Measurements from ENCODE around the gene FAIM2. TPM values are rescaled to one million over a fixed set of nuclear protein-coding genes. Genes with fewer than 3 reads are reported as not detected.

FAIM2 gene
- total and polyA plus RNA-seq, 2 experiments from 2014 or later: 0.61 to 2.0 TPM

DNA sequence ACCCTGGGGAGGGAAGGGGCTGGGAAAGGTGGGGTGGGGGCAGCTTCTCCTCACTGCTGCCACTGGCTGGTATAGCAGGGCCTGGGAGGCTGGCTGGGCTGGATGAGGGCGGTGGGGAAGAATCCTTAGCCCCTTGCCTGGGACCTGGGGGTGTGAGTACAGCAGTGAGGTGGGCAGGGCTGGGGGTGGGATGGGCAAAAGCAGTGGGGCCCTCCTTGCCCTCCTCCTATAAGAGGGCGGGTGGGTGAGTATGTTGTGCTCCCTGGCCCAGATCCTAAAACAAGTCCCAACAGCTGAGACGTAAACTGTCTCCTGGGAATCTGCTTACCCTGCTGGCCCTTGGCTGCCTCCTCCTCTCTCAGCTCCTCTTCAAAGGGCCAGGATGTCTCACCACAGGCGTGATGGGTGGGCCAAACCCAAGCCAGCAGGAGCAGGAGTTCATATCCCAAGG is 77.7 kb downstream of the FAIM2 start:
- Mint-ChIP-seq H3K36me3 (ENCODE audit: low read depth) (peaks cover 7% of the 10 kb centered on the region), H3K27ac (no peak overlapping the region), H3K9me3 (no peaks in the 10 kb centered on the region), H3K4me1 (peaks cover 53% of the 10 kb centered on the region), H3K4me3 (peak overlapping the region; percentile 99; the same call in 2 of the 3 replicates), H3K27me3 (ENCODE audit: insufficient read depth, low read depth, poor library complexity) (peaks cover 15% of the 10 kb centered on the region)
- Histone ChIP-seq H3K9me2 (ENCODE audit: insufficient read depth) (no peaks in the 10 kb centered on the region), H3K27me3 (ENCODE audit: insufficient read depth) (no peaks in the 10 kb centered on the region), H3K27ac (ENCODE audit: low read depth) (no peak overlapping the region), H3K36me3 (ENCODE audit: insufficient read depth) (no peaks in the 10 kb centered on the region), H3F3A (replicated peaks; ENCODE audit: low read depth) (0 out of 2 replicates have a peak, but pooled peaks cover 6% of the 10 kb centered on the region), H3K4me1 (ENCODE audit: insufficient read depth) (peaks cover 39% of the 10 kb centered on the region), H3K4me3 (no peak overlapping the region; the same call in 1 of the 2 replicates), H3K4me2 (peak overlapping the region; percentile 41; the same call in 1 of the 2 replicates), H2AFZ (no peak overlapping the region), H4K20me1 (replicated peaks; ENCODE audit: insufficient read depth) (peaks cover 12% of the 10 kb centered on the region), H3K79me2 (replicated peaks; ENCODE audit: insufficient read depth) (peaks cover 66% of the 10 kb centered on the region)
- DNase-seq (ENCODE audit: low spot score) (no peak), ATAC-seq (no peak)
- TF ChIP-seq EZH2 (IDR thresholded peaks at IDR 0.05; ENCODE audit: low read depth, unreplicated experiment): no peak
- TF ChIP-seq, protein P1, sequence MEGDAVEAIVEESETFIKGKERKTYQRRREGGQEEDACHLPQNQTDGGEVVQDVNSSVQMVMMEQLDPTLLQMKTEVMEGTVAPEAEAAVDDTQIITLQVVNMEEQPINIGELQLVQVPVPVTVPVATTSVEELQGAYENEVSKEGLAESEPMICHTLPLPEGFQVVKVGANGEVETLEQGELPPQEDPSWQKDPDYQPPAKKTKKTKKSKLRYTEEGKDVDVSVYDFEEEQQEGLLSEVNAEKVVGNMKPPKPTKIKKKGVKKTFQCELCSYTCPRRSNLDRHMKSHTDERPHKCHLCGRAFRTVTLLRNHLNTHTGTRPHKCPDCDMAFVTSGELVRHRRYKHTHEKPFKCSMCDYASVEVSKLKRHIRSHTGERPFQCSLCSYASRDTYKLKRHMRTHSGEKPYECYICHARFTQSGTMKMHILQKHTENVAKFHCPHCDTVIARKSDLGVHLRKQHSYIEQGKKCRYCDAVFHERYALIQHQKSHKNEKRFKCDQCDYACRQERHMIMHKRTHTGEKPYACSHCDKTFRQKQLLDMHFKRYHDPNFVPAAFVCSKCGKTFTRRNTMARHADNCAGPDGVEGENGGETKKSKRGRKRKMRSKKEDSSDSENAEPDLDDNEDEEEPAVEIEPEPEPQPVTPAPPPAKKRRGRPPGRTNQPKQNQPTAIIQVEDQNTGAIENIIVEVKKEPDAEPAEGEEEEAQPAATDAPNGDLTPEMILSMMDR (conservative IDR thresholded peaks at IDR 0.05; ENCODE audit: low read depth in 2 of 2): no peak
- no peak for TF ChIP-seq JUNB (IDR thresholded peaks at IDR 0.05; ENCODE audit: unreplicated experiment)
- TF ChIP-seq POLR2AphosphoS5 (IDR thresholded peaks at IDR 0.05; ENCODE audit: low read depth): no peak
- TF ChIP-seq, protein P2, sequence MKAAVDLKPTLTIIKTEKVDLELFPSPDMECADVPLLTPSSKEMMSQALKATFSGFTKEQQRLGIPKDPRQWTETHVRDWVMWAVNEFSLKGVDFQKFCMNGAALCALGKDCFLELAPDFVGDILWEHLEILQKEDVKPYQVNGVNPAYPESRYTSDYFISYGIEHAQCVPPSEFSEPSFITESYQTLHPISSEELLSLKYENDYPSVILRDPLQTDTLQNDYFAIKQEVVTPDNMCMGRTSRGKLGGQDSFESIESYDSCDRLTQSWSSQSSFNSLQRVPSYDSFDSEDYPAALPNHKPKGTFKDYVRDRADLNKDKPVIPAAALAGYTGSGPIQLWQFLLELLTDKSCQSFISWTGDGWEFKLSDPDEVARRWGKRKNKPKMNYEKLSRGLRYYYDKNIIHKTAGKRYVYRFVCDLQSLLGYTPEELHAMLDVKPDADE (IDR thresholded peaks at IDR 0.05): no peak
- no peak for TF ChIP-seq ZNF114 (CRISPR knock-in tag; IDR thresholded peaks at IDR 0.05)
- no peak for TF ChIP-seq STAT1 (IDR thresholded peaks at IDR 0.05; ENCODE audit: unreplicated experiment)
- TF ChIP-seq CREB1 (CRISPR knock-in tag; IDR thresholded peaks at IDR 0.05; ENCODE audit: low read depth): no peak
- no peak for TF ChIP-seq NANOG (IDR thresholded peaks at IDR 0.05; ENCODE audit: borderline replicate concordance)
- TF ChIP-seq EZH2phosphoT487 (IDR thresholded peaks at IDR 0.05; ENCODE audit: unreplicated experiment): no peak
- TF ChIP-seq, protein P3, sequence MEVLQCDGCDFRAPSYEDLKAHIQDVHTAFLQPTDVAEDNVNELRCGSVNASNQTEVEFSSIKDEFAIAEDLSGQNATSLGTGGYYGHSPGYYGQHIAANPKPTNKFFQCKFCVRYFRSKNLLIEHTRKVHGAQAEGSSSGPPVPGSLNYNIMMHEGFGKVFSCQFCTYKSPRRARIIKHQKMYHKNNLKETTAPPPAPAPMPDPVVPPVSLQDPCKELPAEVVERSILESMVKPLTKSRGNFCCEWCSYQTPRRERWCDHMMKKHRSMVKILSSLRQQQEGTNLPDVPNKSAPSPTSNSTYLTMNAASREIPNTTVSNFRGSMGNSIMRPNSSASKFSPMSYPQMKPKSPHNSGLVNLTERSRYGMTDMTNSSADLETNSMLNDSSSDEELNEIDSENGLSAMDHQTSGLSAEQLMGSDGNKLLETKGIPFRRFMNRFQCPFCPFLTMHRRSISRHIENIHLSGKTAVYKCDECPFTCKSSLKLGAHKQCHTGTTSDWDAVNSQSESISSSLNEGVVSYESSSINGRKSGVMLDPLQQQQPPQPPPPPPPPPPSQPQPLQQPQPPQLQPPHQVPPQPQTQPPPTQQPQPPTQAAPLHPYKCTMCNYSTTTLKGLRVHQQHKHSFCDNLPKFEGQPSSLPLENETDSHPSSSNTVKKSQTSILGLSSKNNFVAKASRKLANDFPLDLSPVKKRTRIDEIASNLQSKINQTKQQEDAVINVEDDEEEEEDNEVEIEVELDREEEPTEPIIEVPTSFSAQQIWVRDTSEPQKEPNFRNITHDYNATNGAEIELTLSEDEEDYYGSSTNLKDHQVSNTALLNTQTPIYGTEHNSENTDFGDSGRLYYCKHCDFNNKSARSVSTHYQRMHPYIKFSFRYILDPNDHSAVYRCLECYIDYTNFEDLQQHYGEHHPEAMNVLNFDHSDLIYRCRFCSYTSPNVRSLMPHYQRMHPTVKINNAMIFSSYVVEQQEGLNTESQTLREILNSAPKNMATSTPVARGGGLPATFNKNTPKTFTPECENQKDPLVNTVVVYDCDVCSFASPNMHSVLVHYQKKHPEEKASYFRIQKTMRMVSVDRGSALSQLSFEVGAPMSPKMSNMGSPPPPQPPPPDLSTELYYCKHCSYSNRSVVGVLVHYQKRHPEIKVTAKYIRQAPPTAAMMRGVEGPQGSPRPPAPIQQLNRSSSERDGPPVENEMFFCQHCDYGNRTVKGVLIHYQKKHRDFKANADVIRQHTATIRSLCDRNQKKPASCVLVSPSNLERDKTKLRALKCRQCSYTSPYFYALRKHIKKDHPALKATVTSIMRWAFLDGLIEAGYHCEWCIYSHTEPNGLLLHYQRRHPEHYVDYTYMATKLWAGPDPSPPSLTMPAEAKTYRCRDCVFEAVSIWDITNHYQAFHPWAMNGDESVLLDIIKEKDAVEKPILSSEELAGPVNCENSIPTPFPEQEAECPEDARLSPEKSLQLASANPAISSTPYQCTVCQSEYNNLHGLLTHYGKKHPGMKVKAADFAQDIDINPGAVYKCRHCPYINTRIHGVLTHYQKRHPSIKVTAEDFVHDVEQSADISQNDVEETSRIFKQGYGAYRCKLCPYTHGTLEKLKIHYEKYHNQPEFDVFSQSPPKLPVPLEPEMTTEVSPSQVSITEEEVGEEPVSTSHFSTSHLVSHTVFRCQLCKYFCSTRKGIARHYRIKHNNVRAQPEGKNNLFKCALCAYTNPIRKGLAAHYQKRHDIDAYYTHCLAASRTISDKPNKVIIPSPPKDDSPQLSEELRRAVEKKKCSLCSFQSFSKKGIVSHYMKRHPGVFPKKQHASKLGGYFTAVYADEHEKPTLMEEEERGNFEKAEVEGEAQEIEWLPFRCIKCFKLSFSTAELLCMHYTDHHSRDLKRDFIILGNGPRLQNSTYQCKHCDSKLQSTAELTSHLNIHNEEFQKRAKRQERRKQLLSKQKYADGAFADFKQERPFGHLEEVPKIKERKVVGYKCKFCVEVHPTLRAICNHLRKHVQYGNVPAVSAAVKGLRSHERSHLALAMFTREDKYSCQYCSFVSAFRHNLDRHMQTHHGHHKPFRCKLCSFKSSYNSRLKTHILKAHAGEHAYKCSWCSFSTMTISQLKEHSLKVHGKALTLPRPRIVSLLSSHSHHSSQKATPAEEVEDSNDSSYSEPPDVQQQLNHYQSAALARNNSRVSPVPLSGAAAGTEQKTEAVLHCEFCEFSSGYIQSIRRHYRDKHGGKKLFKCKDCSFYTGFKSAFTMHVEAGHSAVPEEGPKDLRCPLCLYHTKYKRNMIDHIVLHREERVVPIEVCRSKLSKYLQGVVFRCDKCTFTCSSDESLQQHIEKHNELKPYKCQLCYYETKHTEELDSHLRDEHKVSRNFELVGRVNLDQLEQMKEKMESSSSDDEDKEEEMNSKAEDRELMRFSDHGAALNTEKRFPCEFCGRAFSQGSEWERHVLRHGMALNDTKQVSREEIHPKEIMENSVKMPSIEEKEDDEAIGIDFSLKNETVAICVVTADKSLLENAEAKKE (CRISPR knock-in tag; IDR thresholded peaks at IDR 0.05): no peak

All from GM23338 (cell line).